ENCODE measurements around the gene CYP4F3.
"Not testable (repeated sequence)": the region's sequence is repeated elsewhere in the genome, so short reads cannot be mapped to it uniquely, and the experiment has no call there.

Gene CYP4F3

DNA sequence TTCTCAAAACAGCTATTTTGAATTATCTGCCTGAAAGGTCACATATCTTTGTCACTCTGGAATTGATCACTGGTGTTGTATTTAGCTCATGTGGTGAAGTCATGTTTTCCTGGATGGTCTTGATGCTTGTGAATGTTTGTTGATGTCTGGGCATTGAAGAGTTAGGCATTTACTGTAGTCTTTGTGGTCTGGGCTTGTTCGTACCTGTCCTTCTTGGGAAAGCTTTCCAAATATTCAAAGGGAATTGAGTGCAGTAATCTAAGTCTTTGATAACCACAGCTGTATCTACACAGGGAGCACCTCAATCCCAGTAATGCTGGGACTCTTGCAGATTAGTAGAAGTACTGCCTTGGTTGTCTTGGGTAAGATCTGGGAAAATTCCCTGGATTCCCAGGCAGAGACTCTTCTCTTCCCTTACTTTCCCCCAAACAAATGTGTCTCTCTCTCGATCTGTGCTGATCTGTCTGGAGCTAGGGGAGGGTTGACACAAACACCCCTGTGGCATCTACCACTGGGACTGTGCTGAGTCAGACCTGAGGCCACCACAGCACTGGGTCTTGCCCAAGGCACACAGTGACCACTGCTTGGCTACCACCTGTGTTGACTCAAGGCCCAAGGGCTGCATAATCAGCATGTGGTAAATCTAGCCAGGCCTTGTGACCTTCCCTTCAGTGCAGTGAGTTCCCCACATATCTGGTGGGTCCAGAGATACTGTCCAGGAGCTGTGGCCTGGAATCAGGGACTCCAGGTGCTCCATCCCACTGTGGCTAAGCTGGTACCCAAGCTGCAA is 5.5 kb upstream of the CYP4F3 start:
- no peak overlapping the region for H3K4me3 ChIP-seq (ENCODE audit: low read depth, low read length)
- no peaks in the 10 kb centered on the region for H3K36me3 ChIP-seq (ENCODE audit: control insufficient read depth, insufficient read depth, low read length)
- no peak overlapping the region for H3K9ac ChIP-seq (ENCODE audit: low read depth, low read length)
- H3K4me1 ChIP-seq (ENCODE audit: control insufficient read depth, insufficient read depth, low read length) = no peaks in the 10 kb centered on the region
- no peaks in the 10 kb centered on the region for H3K9me3 ChIP-seq (ENCODE audit: control insufficient read depth, insufficient read depth, low read length)
- no peaks in the 10 kb centered on the region for H3K27me3 ChIP-seq (ENCODE audit: control insufficient read depth, insufficient read depth, low read length)

DNA sequence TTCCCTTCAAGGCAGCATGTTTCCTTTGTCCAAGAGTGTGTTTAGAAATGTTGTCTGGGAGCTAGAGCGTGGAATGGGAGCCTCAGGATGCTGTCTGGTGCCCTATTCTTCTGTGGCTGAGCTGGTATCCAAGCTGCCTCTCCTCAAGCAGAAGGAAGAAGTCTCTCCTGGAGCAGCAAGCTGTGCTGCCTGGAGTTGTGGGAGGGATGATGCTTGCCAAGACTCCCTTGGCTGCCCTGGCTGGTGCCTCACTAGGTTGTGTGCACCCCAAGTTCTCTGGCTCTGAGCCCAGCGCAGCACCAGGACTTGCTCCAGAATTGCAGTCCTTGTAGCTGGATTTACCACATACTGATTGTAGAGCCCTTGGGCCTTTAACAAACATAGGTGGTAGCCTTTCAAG is 4.7 kb upstream of the CYP4F3 start:
- Histone ChIP-seq H3K9ac (ENCODE audit: low read depth, low read length) (no peak overlapping the region), H3K4me3 (ENCODE audit: low read depth, low read length) (no peak overlapping the region), H3K4me1 (ENCODE audit: control insufficient read depth, insufficient read depth, low read length) (no peaks in the 10 kb centered on the region), H3K27me3 (ENCODE audit: control insufficient read depth, insufficient read depth, low read length) (no peaks in the 10 kb centered on the region), H3K36me3 (ENCODE audit: control insufficient read depth, insufficient read depth, low read length) (no peaks in the 10 kb centered on the region), H3K9me3 (ENCODE audit: control insufficient read depth, insufficient read depth, low read length) (no peaks in the 10 kb centered on the region)

DNA sequence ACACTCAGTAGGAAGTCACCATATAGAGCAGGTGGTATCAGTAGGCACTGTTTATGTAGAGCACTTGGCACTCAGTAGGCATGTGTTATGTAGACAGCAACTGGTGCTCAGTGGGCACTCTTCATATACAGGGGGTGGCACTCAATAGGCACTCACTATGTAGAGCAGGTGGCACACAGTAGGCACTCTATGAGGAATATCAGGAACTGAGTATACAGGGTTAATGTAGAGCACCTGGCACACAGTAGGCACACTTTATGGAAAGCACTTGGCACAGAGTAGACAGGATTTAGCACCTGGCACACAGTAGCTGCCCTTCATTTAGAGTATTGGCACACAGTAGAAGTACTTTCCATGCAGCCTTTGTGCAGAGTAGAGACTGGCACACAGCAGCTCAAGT is 1.1 kb upstream of the CYP4F3 start:
- no peaks in the 10 kb centered on the region for H3K4me1 ChIP-seq (ENCODE audit: control insufficient read depth, insufficient read depth, low read length)
- no peak overlapping the region for H3K9ac ChIP-seq (ENCODE audit: low read depth, low read length)
- no peak overlapping the region for H3K4me3 ChIP-seq (ENCODE audit: low read depth, low read length)
- no peaks in the 10 kb centered on the region for H3K27me3 ChIP-seq (ENCODE audit: control insufficient read depth, insufficient read depth, low read length)
- peaks cover 2% of the 10 kb centered on the region for H3K9me3 ChIP-seq (ENCODE audit: control insufficient read depth, insufficient read depth, low read length)
- H3K36me3 ChIP-seq (ENCODE audit: control insufficient read depth, insufficient read depth, low read length) = no peaks in the 10 kb centered on the region

DNA sequence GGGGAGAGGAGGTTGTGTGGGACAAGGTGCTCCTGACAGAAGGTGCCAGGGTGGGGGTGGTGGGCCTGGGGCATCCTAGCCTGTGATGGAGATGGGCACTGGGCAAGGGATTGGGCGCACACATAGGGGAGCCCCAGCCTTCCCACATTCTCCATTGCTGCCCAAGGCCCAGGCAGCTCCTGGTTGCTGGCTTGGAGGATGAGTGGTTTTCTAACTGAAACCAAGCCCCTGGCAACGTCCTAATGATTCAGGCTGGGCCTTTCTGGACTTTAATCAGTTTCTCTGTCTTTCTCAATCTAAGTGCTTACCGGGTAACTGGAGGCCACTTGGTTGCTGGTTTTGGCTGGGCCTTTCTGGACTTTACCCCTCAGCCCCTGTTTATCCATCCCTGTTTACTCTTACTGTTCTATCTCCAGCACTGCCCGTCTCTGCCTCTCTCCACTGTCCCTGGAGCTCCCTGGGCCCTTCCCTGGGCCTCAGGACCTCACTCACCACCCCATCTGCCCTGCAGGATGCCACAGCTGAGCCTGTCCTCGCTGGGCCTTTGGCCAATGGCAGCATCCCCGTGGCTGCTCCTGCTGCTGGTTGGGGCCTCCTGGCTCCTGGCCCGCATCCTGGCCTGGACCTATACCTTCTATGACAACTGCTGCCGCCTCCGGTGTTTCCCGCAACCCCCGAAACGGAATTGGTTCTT is 354 bp downstream of the CYP4F3 start:
- H3K4me3 ChIP-seq (ENCODE audit: low read depth, low read length) = no peak overlapping the region
- H3K9ac ChIP-seq (ENCODE audit: low read depth, low read length) = no peak overlapping the region
- no peaks in the 10 kb centered on the region for H3K27me3 ChIP-seq (ENCODE audit: control insufficient read depth, insufficient read depth, low read length)
- H3K9me3 ChIP-seq (ENCODE audit: control insufficient read depth, insufficient read depth, low read length) = peaks cover 2% of the 10 kb centered on the region
- no peaks in the 10 kb centered on the region for H3K36me3 ChIP-seq (ENCODE audit: control insufficient read depth, insufficient read depth, low read length)
- no peaks in the 10 kb centered on the region for H3K4me1 ChIP-seq (ENCODE audit: control insufficient read depth, insufficient read depth, low read length)

DNA sequence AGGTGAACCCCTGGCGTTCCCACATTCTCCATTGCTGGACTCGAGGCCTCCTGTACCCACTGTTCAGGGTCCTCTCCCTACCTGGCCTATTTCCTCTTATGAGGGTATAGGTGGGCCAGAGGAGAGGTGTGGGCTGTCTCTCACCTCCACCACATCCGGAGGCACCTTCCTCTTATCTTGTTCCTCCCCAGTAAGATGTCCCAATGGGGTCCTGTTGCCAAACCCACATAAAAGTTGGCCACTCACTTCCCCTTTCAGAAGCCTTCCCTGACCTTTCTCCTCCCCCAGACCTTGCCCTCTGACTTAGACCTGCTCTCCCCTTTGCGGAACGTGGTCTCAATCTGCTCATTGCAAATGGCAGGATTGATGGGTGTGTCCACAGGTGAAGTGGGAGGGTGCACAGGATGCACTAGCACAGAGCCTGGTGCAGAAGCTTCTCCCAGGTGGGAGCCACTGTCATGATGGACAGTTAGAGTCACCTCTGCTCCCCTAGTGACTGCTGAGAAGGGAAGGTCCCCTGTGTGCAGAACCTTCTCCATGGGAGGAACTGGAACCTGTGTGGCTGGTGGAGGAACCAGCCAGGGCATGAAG is 1.3 kb downstream of the CYP4F3 start:
- Histone ChIP-seq H3K9ac (ENCODE audit: low read depth, low read length) (no peak overlapping the region), H3K4me3 (ENCODE audit: low read depth, low read length) (no peak overlapping the region), H3K27me3 (ENCODE audit: control insufficient read depth, insufficient read depth, low read length) (no peaks in the 10 kb centered on the region), H3K36me3 (ENCODE audit: control insufficient read depth, insufficient read depth, low read length) (no peaks in the 10 kb centered on the region), H3K9me3 (ENCODE audit: control insufficient read depth, insufficient read depth, low read length) (peaks cover 2% of the 10 kb centered on the region), H3K4me1 (ENCODE audit: control insufficient read depth, insufficient read depth, low read length) (no peaks in the 10 kb centered on the region)

DNA sequence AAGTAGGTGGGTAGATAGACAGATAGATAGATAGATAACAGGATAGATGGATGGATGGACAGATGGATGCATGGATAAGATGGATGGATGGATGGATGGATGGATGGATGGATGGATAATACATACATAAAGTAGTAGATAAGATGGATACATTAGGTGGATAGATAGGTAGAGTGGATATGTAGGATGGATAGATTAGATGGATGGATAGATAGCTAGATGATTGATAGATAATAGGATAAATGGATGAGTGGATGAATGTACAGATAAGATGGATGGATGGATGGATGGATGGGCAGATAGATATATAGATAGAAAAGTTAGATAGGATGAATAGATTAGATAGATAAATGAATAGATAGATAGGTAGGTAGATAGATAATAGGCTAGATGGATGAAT is 2.1 kb downstream of the CYP4F3 start:
- Histone ChIP-seq H3K4me3 (ENCODE audit: low read depth, low read length) (no peak overlapping the region), H3K9me3 (ENCODE audit: control insufficient read depth, insufficient read depth, low read length) (peaks cover 2% of the 10 kb centered on the region), H3K36me3 (ENCODE audit: control insufficient read depth, insufficient read depth, low read length) (no peaks in the 10 kb centered on the region), H3K4me1 (ENCODE audit: control insufficient read depth, insufficient read depth, low read length) (no peaks in the 10 kb centered on the region), H3K27me3 (ENCODE audit: control insufficient read depth, insufficient read depth, low read length) (no peaks in the 10 kb centered on the region), H3K9ac (ENCODE audit: low read depth, low read length) (no peak overlapping the region)

DNA sequence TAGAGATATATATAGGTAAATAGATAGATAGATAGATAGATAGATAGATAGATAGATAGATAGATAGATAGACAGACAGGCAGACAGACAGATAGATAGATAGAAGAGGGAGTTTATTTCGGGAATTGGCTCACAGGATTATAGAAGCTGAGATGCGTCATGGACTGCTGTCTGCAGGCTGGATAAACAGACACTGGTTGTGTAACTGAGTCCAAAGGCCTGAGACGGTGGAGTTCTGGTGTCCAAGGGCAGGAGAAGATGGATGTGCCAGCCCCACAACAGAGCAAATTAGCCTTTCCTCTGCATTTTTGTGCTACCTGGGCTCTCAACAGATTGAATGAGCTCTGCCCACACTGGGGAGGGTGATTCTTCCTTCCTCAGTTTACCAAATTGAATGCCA is 2.7 kb downstream of the CYP4F3 start:
- Histone ChIP-seq H3K4me1 (ENCODE audit: control insufficient read depth, insufficient read depth, low read length) (no peaks in the 10 kb centered on the region), H3K9me3 (ENCODE audit: control insufficient read depth, insufficient read depth, low read length) (peaks cover 2% of the 10 kb centered on the region), H3K9ac (ENCODE audit: low read depth, low read length) (no peak overlapping the region), H3K27me3 (ENCODE audit: control insufficient read depth, insufficient read depth, low read length) (no peaks in the 10 kb centered on the region), H3K4me3 (ENCODE audit: low read depth, low read length) (no peak overlapping the region), H3K36me3 (ENCODE audit: control insufficient read depth, insufficient read depth, low read length) (no peaks in the 10 kb centered on the region)

DNA sequence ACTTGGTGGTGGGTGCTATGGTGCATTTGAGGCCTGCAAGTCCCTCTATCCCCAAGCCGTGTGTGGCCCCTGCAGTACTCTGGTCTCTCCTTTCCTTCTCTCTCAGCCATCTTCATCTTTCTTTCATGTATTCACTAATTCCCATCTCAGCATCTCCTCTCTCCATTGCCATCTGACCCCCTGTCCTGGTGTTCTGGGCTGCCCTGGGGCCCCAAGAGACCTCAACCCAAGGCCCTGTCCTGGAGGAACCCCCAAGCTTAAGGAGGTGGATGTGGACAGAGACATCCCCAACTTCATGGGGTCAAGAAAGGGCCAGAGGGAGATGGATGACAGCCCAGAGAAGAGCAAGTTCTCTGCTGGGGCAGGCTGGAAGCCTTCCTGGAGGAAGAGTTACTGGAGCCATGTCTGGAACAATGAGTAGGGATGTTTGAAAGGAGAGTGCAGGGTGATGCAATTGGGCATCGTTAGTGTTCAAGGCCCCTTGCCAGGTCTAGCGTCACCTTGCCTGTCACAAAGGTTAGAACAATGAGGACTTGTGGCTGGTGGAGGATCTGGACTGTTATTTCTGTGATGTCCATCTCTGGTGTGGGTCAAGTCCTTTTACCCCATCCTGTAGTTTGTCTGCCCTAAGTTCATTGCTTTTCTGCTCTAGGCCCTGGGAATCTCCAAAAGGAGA is 3.5 kb downstream of the CYP4F3 start:
- H3K9me3 ChIP-seq (ENCODE audit: control insufficient read depth, insufficient read depth, low read length) = peaks cover 2% of the 10 kb centered on the region
- no peaks in the 10 kb centered on the region for H3K27me3 ChIP-seq (ENCODE audit: control insufficient read depth, insufficient read depth, low read length)
- no peak overlapping the region for H3K9ac ChIP-seq (ENCODE audit: low read depth, low read length)
- no peak overlapping the region for H3K4me3 ChIP-seq (ENCODE audit: low read depth, low read length)
- no peaks in the 10 kb centered on the region for H3K4me1 ChIP-seq (ENCODE audit: control insufficient read depth, insufficient read depth, low read length)
- H3K36me3 ChIP-seq (ENCODE audit: control insufficient read depth, insufficient read depth, low read length) = no peaks in the 10 kb centered on the region

DNA sequence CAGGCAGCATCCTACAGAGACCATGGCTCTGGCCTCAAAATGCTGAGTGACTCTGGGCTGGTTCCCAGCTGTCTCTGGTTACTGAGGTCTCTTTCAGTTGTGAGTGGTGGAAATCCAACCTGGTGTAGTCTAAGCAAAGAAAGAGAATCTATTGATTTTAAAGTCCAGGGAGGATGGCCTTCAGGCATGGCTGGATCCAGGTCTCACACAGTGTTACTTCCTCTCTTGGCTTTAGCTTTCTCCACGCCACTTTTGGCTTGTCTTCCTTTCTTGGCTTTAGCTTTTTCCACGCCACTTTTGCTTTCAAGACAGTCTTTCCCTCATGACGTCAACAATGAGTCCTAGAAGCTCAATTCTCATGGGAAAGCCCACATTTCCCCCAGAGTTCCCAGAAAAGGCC is 4.1 kb downstream of the CYP4F3 start:
- H3K9ac ChIP-seq (ENCODE audit: low read depth, low read length) = no peak overlapping the region
- peaks cover 2% of the 10 kb centered on the region for H3K9me3 ChIP-seq (ENCODE audit: control insufficient read depth, insufficient read depth, low read length)
- no peaks in the 10 kb centered on the region for H3K27me3 ChIP-seq (ENCODE audit: control insufficient read depth, insufficient read depth, low read length)
- H3K36me3 ChIP-seq (ENCODE audit: control insufficient read depth, insufficient read depth, low read length) = no peaks in the 10 kb centered on the region
- no peaks in the 10 kb centered on the region for H3K4me1 ChIP-seq (ENCODE audit: control insufficient read depth, insufficient read depth, low read length)
- no peak overlapping the region for H3K4me3 ChIP-seq (ENCODE audit: low read depth, low read length)

DNA sequence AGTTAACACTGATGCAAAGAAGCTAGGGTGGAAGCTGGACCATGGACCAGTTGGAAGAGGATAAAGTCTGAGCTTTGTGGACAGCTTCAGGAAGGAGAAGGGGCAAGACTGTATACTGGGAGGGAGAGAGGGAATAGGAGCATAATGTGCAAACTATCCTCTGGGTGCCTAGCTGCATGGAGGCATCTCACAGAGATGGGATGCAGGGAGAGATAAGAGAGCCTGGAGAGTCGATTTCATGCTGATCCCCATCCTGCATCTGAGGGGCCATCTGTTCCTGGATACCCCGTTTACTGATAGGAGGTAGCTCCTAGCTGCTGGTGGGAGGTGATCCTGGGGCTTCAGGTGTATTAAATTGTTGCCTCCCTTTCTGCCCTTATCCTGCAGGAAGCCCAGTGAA is 8.8 kb downstream of the CYP4F3 start:
- no peaks in the 10 kb centered on the region for H3K27me3 ChIP-seq (ENCODE audit: control insufficient read depth, insufficient read depth, low read length)
- H3K4me3 ChIP-seq (ENCODE audit: low read depth, low read length) = no peak overlapping the region
- H3K4me1 ChIP-seq (ENCODE audit: control insufficient read depth, insufficient read depth, low read length) = no peaks in the 10 kb centered on the region
- no peaks in the 10 kb centered on the region for H3K36me3 ChIP-seq (ENCODE audit: control insufficient read depth, insufficient read depth, low read length)
- no peak overlapping the region for H3K9ac ChIP-seq (ENCODE audit: low read depth, low read length)
- no peaks in the 10 kb centered on the region for H3K9me3 ChIP-seq (ENCODE audit: control insufficient read depth, insufficient read depth, low read length)

DNA sequence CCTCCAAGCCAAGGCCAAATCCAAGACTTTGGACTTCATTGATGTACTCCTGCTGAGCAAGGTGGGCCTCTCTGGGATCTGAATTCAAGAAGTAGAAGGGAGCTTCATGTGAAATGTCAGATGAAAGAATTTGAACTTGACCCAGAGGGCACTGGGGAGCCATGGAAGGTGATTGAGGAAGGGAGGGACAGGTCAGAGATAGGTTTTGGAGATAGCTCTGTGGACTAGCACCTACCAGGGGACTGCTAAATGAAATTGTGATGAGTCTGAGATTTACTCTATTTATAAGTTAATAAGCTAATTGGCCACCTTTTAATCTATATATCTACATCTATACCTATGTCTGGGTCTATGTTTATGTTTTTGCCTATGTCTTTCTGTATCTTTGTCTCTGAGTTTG is 9.4 kb downstream of the CYP4F3 start:
- H3K36me3 ChIP-seq (ENCODE audit: control insufficient read depth, insufficient read depth, low read length); H3K9ac ChIP-seq (ENCODE audit: low read depth, low read length); H3K4me3 ChIP-seq (ENCODE audit: low read depth, low read length); H3K9me3 ChIP-seq (ENCODE audit: control insufficient read depth, insufficient read depth, low read length); H3K4me1 ChIP-seq (ENCODE audit: control insufficient read depth, insufficient read depth, low read length); H3K27me3 ChIP-seq (ENCODE audit: control insufficient read depth, insufficient read depth, low read length): not testable (repeated sequence)

Measured in iPS-15b (cell line).